Spleen (tissue), 7 donors: ENCODE results near the gene TCOF1.

Experiments used
- POLR2AphosphoS5 ChIP-seq, 3 donors: sonication (generic); formaldehyde crosslinking; IDR thresholded peaks; one replicate each; pipeline ENCODE4 v1.5.1; 2017; ENCODE audit warnings: antibody characterized with exemption in 3 of 3
- TF ChIP-seq, protein P1 (sequence below), 11 experiments: fragments of 200-600 bp in 7 of 11; fragments of 450-650 bp in 4 of 11; sonication (generic) in 4 of 11; IDR thresholded peaks in 8 of 11; conservative IDR thresholded peaks in 3 of 11; 1 replicate in 7 of 11; 2 replicates in 4 of 11; pipeline versions ENCODE4 v1.4.0 to v1.8.0; 2016 to 2021; ENCODE audit warnings: antibody characterized with exemption in 11 of 11, inconsistent platforms in 4 of 11, mild to moderate bottlenecking in 1 of 11
- donor health status: DM: no; HTN: no; CAD: no; lungs with moderate emphysema.
- donor health status: DM: no; HTN: no; CAD: no.
- donor health status: DM: no; HTN: no; CAD: no.

DNA sequence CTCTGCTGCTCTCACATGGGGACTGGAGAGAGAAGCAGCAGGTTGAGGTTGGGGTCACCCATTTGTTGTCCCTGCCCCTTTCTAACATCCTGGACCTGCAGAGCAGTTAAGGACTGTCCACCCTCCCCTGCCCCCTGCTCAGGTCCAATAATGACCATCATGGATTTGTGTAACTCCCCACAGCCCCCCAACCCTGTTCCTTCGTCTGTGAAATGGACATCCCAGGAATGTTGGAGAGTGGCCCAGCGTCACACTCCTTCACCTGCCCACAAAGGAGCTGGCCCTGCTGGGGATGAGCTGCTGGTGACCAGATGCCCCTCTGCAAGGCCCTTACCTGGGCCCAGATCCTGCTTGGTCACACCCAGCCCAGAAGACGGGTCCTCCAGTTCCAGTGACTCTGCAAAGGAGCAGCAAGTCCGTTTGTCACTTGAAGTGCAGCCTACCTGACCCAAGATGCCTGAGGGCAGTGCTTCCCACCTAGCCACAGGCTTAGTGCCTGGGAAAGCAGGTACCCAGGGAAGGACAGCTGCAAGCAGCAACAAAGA lies 44.8 kb downstream of the TCOF1 start:
- peak; percentile 54 to 74 (median 65) for TF ChIP-seq POLR2AphosphoS5 (IDR thresholded peaks at IDR 0.05)
- TF ChIP-seq, protein P1, sequence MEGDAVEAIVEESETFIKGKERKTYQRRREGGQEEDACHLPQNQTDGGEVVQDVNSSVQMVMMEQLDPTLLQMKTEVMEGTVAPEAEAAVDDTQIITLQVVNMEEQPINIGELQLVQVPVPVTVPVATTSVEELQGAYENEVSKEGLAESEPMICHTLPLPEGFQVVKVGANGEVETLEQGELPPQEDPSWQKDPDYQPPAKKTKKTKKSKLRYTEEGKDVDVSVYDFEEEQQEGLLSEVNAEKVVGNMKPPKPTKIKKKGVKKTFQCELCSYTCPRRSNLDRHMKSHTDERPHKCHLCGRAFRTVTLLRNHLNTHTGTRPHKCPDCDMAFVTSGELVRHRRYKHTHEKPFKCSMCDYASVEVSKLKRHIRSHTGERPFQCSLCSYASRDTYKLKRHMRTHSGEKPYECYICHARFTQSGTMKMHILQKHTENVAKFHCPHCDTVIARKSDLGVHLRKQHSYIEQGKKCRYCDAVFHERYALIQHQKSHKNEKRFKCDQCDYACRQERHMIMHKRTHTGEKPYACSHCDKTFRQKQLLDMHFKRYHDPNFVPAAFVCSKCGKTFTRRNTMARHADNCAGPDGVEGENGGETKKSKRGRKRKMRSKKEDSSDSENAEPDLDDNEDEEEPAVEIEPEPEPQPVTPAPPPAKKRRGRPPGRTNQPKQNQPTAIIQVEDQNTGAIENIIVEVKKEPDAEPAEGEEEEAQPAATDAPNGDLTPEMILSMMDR (IDR thresholded peaks at IDR 0.05 in 8 of 11, conservative IDR thresholded peaks at IDR 0.05 in 3 of 11) = no peak
